HFFc6 (cell line): Measurements from ENCODE around the gene SLC35B4. TPM values are rescaled to one million over a fixed set of nuclear protein-coding genes. Genes with fewer than 3 reads are reported as not detected.

ENCODE experiments used
- DNase-seq: peaks from one replicate; pipeline ENCODE4 v3.0.0-alpha.2; 2018
- H3K27ac Mint-ChIP-seq: 2 replicates; pipeline ENCODE4 v1.8.0; 2020; ENCODE audit warnings: mild to moderate bottlenecking, mixed read lengths
- H3K27me3 Mint-ChIP-seq: 2 replicates; pipeline ENCODE4 v1.8.0; 2021; ENCODE audit warnings: mild to moderate bottlenecking, moderate library complexity, mixed read lengths; ENCODE audit not compliant: insufficient read depth
- H3K36me3 Mint-ChIP-seq: 2 replicates; pipeline ENCODE4 v1.8.0; 2021; ENCODE audit warnings: low read depth, mixed read lengths
- H3K4me1 Mint-ChIP-seq: 2 replicates; pipeline ENCODE4 v1.8.0; 2020; ENCODE audit warnings: low read depth, mixed read lengths
- H3K4me3 Mint-ChIP-seq: 2 replicates; pipeline ENCODE4 v1.8.0; 2020; ENCODE audit warnings: mild to moderate bottlenecking, moderate library complexity, mixed read lengths
- H3K9me3 Mint-ChIP-seq: 2 replicates; pipeline ENCODE4 v1.8.0; 2020; ENCODE audit warnings: mild to moderate bottlenecking, mixed read lengths
- CTCF ChIP-seq: fragments of 200-600 bp; sonication (generic); IDR thresholded peaks from 2 replicates; pipeline ENCODE4 v1.5.0; 2021; ENCODE audit warnings: antibody characterized with exemption, mild to moderate bottlenecking
- total RNA-seq, 6 experiments: library from RNA; stranded (reverse); fragmentation: NEBNext Ultra II Directional; extraction: Animal tissue kit (Norgen Biotek cat#: 25700); gene quantifications; 2 replicates in 1 of 6; 3 replicates in 5 of 6; pipeline ENCODE4 v1.2.3, GENCODE V29; 2021

SLC35B4 gene
- total RNA-seq, 6 experiments from 2014 or later = 21.0 to 32.3 (median 29.4) TPM

- H3K4me1 Mint-ChIP-seq = peaks cover 18% of the 10 kb centered on the region
- no peaks in the 10 kb centered on the region for H3K36me3 Mint-ChIP-seq
- H3K27ac Mint-ChIP-seq = no peak overlapping the region
- no peak for DNase-seq
- no peak for TF ChIP-seq CTCF
- no peaks in the 10 kb centered on the region for H3K9me3 Mint-ChIP-seq
- peaks cover 4% of the 10 kb centered on the region for H3K27me3 Mint-ChIP-seq
- no peak overlapping the region for H3K4me3 Mint-ChIP-seq
These were observed 43.2 kb upstream of the SLC35B4 start for GRCh38 chr7:134359787-134360432.

DNA sequence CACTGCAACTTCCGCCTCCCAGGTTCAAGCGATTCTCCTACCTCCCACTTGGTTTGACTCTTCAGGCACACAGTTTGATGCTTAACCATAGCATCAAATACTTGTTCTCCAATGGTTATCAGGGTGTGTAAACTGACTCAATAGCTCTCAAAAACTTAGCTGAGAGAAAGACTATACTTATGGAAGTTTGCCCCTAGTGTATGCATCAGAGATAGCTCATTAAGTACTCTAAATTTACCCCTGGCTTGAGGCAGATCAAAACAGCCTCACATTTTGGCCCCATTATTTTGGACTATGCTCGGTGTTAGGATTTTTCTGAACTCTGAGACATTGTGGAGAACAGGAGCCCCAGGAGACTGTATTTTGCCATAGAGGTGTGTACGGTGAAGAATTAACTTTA is 40.8 kb upstream of the SLC35B4 start:
- Mint-ChIP-seq H3K27ac (no peak overlapping the region), H3K4me1 (no peaks in the 10 kb centered on the region), H3K4me3 (no peak overlapping the region), H3K9me3 (no peaks in the 10 kb centered on the region), H3K27me3 (peaks cover 15% of the 10 kb centered on the region), H3K36me3 (no peaks in the 10 kb centered on the region)
- no peak for TF ChIP-seq CTCF
- peak; percentile 6 for DNase-seq

- Mint-ChIP-seq H3K4me3 (no peak overlapping the region), H3K36me3 (no peaks in the 10 kb centered on the region), H3K27me3 (peaks cover 15% of the 10 kb centered on the region), H3K27ac (no peak overlapping the region), H3K4me1 (no peaks in the 10 kb centered on the region), H3K9me3 (no peaks in the 10 kb centered on the region)
- DNase-seq = no peak
- no peak for TF ChIP-seq CTCF
These were observed 39.7 kb upstream of the SLC35B4 start for GRCh38 chr7:134356421-134356936.

DNA sequence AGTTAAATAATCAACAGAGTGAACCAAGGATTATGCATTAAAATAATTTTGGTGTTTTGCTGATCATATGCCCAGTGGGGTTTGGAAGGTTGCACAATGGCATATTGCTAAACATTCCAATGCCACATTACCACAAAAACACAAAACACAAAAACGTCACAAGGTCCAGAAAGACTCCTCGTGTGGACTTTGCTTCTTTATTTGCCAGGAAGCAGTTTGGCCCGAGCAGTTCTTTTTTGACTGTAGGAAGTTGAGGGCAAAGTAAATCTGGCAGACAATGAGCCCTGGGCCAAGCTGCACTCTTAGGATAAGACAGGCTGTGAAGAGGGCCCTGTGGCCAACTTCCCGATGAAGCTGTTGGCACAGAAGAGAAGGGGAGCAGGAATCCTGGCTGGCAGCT is 39.2 kb upstream of the SLC35B4 start:
- no peak overlapping the region for H3K27ac Mint-ChIP-seq
- no peak for DNase-seq

DNA sequence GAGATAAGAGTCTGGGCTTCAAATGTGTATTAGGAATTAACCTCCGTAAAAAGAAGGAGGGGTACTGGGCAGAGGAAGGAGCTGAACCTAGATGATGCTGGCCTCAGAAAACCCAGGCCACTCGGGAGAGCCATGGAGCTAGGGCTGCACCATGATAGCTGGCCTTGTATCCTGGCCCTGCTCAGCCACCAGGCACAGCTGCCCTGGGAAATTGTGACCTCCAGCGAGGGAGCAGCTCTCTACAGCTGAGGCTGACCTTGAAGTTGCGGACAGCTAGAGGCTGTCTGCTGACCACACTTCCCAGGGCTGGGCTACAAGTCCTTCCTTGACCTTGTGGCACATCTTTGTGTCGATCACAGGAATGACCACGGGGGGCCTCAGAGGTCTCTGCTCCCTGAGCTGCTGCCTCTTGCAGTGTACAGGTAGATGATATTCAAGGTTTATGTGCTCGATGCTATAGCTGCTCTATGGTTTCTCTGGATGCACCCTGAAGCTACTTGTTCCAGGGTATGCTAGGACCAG is 38.3 kb upstream of the SLC35B4 start:
- no peaks in the 10 kb centered on the region for H3K36me3 Mint-ChIP-seq
- H3K4me3 Mint-ChIP-seq = no peak overlapping the region
- no peak overlapping the region for H3K27ac Mint-ChIP-seq
- no peak for DNase-seq
- no peaks in the 10 kb centered on the region for H3K9me3 Mint-ChIP-seq
- TF ChIP-seq CTCF = no peak
- no peaks in the 10 kb centered on the region; the same call in 1 of the 2 replicates for H3K4me1 Mint-ChIP-seq
- H3K27me3 Mint-ChIP-seq = peaks cover 14% of the 10 kb centered on the region

More for the DNA sequence above, 39.2 kb upstream of the SLC35B4 start:
- TF ChIP-seq CTCF = no peak
- no peaks in the 10 kb centered on the region for H3K9me3 Mint-ChIP-seq
- no peaks in the 10 kb centered on the region; the same call in 1 of the 2 replicates for H3K4me1 Mint-ChIP-seq
- no peaks in the 10 kb centered on the region for H3K36me3 Mint-ChIP-seq
- no peak overlapping the region for H3K4me3 Mint-ChIP-seq
- peaks cover 15% of the 10 kb centered on the region for H3K27me3 Mint-ChIP-seq
